Thyroid gland (tissue), 4 donors: ENCODE data around the gene RBMS1. TPM values are rescaled to one million over a fixed set of nuclear protein-coding genes. Genes with fewer than 3 reads are reported as not detected.

Experiments
- DNase-seq, 2 donors: peaks; one replicate each; pipeline ENCODE4 v3.0.0-alpha.2; 2019
- H3K27ac ChIP-seq, 3 donors: fragments of 200-600 bp; sonication (generic); 1 replicate in 2 of 3; 2 replicates in 1 of 3; pipeline ENCODE4 v1.5.1; 2016 to 2019; ENCODE audit warnings: mild to moderate bottlenecking in 1 of 3, moderate library complexity in 1 of 3
- H3K27me3 ChIP-seq: fragments of 200-600 bp; sonication (generic); one replicate; pipeline ENCODE4 v1.5.1; 2019
- H3K36me3 ChIP-seq, 2 donors: fragments of 200-600 bp; sonication (generic); one replicate each; pipeline ENCODE4 v1.5.1; 2016 to 2019
- H3K4me1 ChIP-seq, 2 donors: fragments of 200-600 bp; sonication (generic); one replicate each; pipeline ENCODE4 v1.5.1; 2017 to 2019
- H3K4me3 ChIP-seq, 3 donors: fragments of 200-600 bp; sonication (generic); replicated peaks in 1 of 3; 1 replicate in 2 of 3; 2 replicates in 1 of 3; pipeline ENCODE4 v1.5.1; 2016; ENCODE audit warnings: mild to moderate bottlenecking in 1 of 3
- H3K9me3 ChIP-seq: fragments of 200-600 bp; sonication (generic); one replicate; pipeline ENCODE4 v1.5.1; 2017
- CTCF ChIP-seq, 6 experiments: fragments of 200-600 bp in 3 of 6; fragments of 450-650 bp in 3 of 6; sonication (generic) in 3 of 6; IDR thresholded peaks; one replicate each; pipeline ENCODE4 v1.5.1; 2016 to 2019; ENCODE audit warnings: antibody characterized with exemption in 6 of 6, mild to moderate bottlenecking in 2 of 6, inconsistent platforms in 1 of 6, moderate library complexity in 1 of 6
- POLR2A ChIP-seq, 2 donors: fragments of 450-650 bp; IDR thresholded peaks; one replicate each; pipeline ENCODE4 v1.6.1; 2017; ENCODE audit warnings: antibody characterized with exemption in 2 of 2, mild to moderate bottlenecking in 2 of 2, moderate library complexity in 1 of 2
- WGBS, 2 donors: methylation state at CpG; one replicate each; pipeline ENCODE4 v1.1.5; 2017; 5-methylcytosine and 5-hydroxymethylcytosine counted together
- intact Hi-C: fragments of 100-400 bp; cut with DNase I; formaldehyde crosslinking; loops from one replicate; pipeline ENCODE4 v1.15.1; 2023
- total RNA-seq, 4 donors: library from RNA; depleted of rRNA; stranded (reverse); fragments of >200 nt; gene quantifications; one replicate each; pipeline ENCODE4 v1.2.3, GENCODE V29; 2016

Gene RBMS1
- total RNA-seq, 4 donors from 2014 or later: 50.9 to 80.1 (median 69.0) TPM

GRCh38 chr2:160477032-160477431 is 16.6 kb downstream of the RBMS1 start:
- no peak overlapping the region for H3K4me3 ChIP-seq
- no peaks in the 10 kb centered on the region for H3K36me3 ChIP-seq
- intact Hi-C loops: no loop called here
- TF ChIP-seq POLR2A (IDR thresholded peaks at IDR 0.05) (no peak), CTCF (IDR thresholded peaks at IDR 0.05) (no peak)
- 95 to 97% methylated on average over 7 of the region's 7 CpGs for WGBS, 2 donors
- no peak for DNase-seq
- H3K4me1 ChIP-seq: peaks cover 0 to 3% of the 10 kb centered on the region in 2 donors
- no peaks in the 10 kb centered on the region for H3K9me3 ChIP-seq
- H3K27me3 ChIP-seq: no peaks in the 10 kb centered on the region
- no peak overlapping the region for H3K27ac ChIP-seq

- Histone ChIP-seq H3K27me3 (no peaks in the 10 kb centered on the region), H3K4me3 (no peak overlapping the region), H3K4me1 (peaks cover 0 to 3% of the 10 kb centered on the region in 2 donors), H3K27ac (no peak overlapping the region), H3K36me3 (no peaks in the 10 kb centered on the region), H3K9me3 (no peaks in the 10 kb centered on the region)
- DNase-seq: no peak
- no peak for TF ChIP-seq POLR2A (IDR thresholded peaks at IDR 0.05)
- no peak for TF ChIP-seq CTCF (IDR thresholded peaks at IDR 0.05)
- intact Hi-C loops: no loop called here
- 87 to 90% methylated on average over 7 of the region's 7 CpGs for WGBS, 2 donors
These were observed 18.5 kb downstream of the RBMS1 start for GRCh38 chr2:160474891-160475787.

GRCh38 chr2:160474319-160474645 is 19.3 kb downstream of the RBMS1 start:
- no peak for DNase-seq
- TF ChIP-seq POLR2A (IDR thresholded peaks at IDR 0.05) (no peak), CTCF (IDR thresholded peaks at IDR 0.05) (no peak)
- Histone ChIP-seq H3K4me3 (no peak overlapping the region), H3K9me3 (no peaks in the 10 kb centered on the region), H3K27me3 (no peaks in the 10 kb centered on the region), H3K4me1 (peaks cover 0 to 3% of the 10 kb centered on the region in 2 donors), H3K36me3 (no peaks in the 10 kb centered on the region), H3K27ac (no peak overlapping the region)
- intact Hi-C loops: no loop called here
- 77 to 78% methylated on average over 6 of the region's 6 CpGs for WGBS, 2 donors

- Histone ChIP-seq H3K27me3 (no peaks in the 10 kb centered on the region), H3K36me3 (no peaks in the 10 kb centered on the region), H3K4me1 (peaks cover 0 to 3% of the 10 kb centered on the region in 2 donors), H3K4me3 (no peak overlapping the region), H3K27ac (no peak overlapping the region), H3K9me3 (no peaks in the 10 kb centered on the region)
- TF ChIP-seq POLR2A (IDR thresholded peaks at IDR 0.05) (no peak), CTCF (IDR thresholded peaks at IDR 0.05) (no peak)
- 61 to 66% methylated on average over 2 of the region's 2 CpGs for WGBS, 2 donors
- intact Hi-C loops: no loop called here
- no peak for DNase-seq
These were observed 19.9 kb downstream of the RBMS1 start for GRCh38 chr2:160473468-160474318.
